Body of pancreas (tissue), 4 donors: Measurements from ENCODE around the gene BCL7C.
A peak's percentile ranks its signal among the peaks of the same experiment; 100 is the strongest.

ENCODE experiments used
- POLR2A ChIP-seq, 3 donors: fragments of 450-650 bp; IDR thresholded peaks; one replicate each; pipeline ENCODE4 v1.6.1; 2016; ENCODE audit warnings: antibody characterized with exemption in 3 of 3, mild to moderate bottlenecking in 2 of 3
- TF ChIP-seq, protein P1 (sequence below), 7 experiments: fragments of 450-650 bp in 4 of 7; fragments of 200-600 bp in 3 of 7; sonication (generic) in 3 of 7; IDR thresholded peaks; one replicate each; pipeline ENCODE4 v1.5.1; 2016 to 2019; ENCODE audit warnings: antibody characterized with exemption in 7 of 7

DNA sequence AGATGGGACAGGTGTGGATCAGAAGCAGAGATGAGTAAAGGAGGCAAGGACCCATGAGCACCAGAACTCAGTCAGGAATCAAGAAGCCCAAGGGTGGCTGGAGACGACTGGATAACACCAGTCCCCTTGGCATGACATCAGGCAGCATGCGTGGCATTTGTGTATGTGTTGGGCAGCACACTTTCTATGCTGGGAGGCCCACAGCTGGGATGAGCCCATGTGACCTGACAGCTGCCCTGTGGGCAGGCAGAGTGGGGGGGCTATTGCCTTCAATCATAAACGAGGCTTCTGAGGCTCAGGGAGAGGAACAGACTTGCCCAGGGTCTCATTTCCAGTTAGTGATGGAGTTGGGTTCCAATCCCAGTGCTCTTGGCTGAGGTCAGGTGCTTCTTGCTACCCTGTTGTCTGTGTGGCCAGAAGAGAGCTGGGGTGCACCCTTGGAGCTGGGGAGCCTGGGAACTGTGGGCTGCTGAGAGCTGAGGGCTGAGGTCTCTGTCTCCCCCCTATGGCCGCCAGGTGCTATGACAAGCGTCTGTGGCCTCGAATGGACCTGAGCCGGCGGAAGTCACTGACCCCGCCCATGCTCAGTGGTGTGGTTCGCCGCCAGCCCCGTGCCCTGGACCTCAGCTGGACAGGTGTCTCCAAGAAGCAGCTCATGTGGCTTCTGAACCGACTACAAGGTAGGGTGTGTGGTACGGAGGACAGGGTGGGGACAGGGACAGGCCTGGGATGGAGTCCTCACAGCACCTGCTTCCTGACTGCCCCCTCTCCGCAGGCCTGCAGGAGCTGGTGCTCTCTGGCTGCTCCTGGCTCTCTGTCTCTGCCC lies 47.9 kb upstream of the BCL7C start:
- TF ChIP-seq, protein P1, sequence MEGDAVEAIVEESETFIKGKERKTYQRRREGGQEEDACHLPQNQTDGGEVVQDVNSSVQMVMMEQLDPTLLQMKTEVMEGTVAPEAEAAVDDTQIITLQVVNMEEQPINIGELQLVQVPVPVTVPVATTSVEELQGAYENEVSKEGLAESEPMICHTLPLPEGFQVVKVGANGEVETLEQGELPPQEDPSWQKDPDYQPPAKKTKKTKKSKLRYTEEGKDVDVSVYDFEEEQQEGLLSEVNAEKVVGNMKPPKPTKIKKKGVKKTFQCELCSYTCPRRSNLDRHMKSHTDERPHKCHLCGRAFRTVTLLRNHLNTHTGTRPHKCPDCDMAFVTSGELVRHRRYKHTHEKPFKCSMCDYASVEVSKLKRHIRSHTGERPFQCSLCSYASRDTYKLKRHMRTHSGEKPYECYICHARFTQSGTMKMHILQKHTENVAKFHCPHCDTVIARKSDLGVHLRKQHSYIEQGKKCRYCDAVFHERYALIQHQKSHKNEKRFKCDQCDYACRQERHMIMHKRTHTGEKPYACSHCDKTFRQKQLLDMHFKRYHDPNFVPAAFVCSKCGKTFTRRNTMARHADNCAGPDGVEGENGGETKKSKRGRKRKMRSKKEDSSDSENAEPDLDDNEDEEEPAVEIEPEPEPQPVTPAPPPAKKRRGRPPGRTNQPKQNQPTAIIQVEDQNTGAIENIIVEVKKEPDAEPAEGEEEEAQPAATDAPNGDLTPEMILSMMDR (IDR thresholded peaks at IDR 0.05), result peak; percentile 72 to 92 (median 88)
- TF ChIP-seq POLR2A (IDR thresholded peaks at IDR 0.05), result no peak
